ENCODE data around the gene FANCM.

FANCM gene

GRCh38 chr14:45238988-45239387, 103.3 kb downstream of the FANCM start:
- DNase-seq: no peak

GRCh38 chr14:45242706-45243105, 107.0 kb downstream of the FANCM start:
- DNase-seq: no peak

- DNase-seq: no peak
Observed at GRCh38 chr14:45246151-45246550, 110.4 kb downstream of the FANCM start.

GRCh38 chr14:45246691-45247090, 111.0 kb downstream of the FANCM start:
- no peak for DNase-seq

- no peak for DNase-seq
Observed at GRCh38 chr14:45247427-45247826, 111.7 kb downstream of the FANCM start.

- peak in 1 of 2 donors; percentile 89 for DNase-seq
Observed at GRCh38 chr14:45249856-45250575, 114.3 kb downstream of the FANCM start.
